VCaP (cell line): ENCODE results near the gene CHKB.
"Not testable (repeated sequence)": the region's sequence is repeated elsewhere in the genome, so short reads cannot be mapped to it uniquely, and the experiment has no call there.

ENCODE experiments used
- H3K27ac ChIP-seq: fragments of 450-650 bp; 2 replicates; pipeline ENCODE4 v1.5.1; 2017
- TF ChIP-seq, protein P1 (sequence below): fragments of 450-650 bp; conservative IDR thresholded peaks from 2 replicates; pipeline ENCODE4 v1.5.1; 2017; ENCODE audit warnings: mild to moderate bottlenecking, moderate library complexity

CHKB gene

DNA sequence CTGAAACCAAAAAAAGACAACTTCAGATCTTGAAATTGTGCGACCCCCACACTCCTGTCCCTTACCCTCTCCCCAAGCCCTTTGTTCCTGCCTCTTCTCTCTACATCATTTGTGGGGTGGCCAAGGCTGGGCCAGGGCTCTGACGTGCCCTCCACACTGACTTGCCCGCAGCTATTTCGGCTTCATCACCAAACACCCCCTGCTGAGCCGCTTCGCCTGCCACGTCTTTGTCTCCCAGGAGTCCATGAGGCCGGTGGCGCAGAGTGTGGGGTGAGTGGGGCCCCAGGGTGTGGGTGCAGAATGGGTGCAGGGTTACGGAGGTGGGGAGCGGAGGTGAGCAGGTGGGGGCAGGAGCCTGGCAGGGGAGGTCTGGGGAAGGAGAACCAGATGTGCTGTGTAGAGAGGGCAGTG, 27.4 kb upstream of the CHKB start:
- no peak overlapping the region for H3K27ac ChIP-seq

DNA sequence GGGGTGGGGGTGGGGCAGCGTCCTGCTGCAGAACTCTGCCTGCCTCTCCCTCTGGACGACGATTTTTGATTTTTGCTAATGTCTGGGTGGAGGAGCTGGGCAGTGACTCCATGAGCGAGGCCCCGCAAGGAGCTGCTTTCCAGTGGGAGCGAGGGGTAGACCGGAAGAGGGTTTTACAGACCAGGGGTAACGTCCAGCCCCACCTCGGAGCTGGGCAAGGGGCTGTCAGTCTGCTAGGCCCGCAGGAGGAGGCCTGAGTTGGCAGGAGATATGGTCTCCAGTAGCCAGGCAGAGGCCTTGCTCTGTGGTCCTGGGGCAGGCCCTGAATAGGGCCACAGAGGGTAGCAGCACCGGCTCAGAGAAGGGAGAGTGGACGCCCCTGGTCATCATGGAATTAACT, 26.9 kb upstream of the CHKB start:
- no peak overlapping the region for H3K27ac ChIP-seq
- TF ChIP-seq, protein P1, sequence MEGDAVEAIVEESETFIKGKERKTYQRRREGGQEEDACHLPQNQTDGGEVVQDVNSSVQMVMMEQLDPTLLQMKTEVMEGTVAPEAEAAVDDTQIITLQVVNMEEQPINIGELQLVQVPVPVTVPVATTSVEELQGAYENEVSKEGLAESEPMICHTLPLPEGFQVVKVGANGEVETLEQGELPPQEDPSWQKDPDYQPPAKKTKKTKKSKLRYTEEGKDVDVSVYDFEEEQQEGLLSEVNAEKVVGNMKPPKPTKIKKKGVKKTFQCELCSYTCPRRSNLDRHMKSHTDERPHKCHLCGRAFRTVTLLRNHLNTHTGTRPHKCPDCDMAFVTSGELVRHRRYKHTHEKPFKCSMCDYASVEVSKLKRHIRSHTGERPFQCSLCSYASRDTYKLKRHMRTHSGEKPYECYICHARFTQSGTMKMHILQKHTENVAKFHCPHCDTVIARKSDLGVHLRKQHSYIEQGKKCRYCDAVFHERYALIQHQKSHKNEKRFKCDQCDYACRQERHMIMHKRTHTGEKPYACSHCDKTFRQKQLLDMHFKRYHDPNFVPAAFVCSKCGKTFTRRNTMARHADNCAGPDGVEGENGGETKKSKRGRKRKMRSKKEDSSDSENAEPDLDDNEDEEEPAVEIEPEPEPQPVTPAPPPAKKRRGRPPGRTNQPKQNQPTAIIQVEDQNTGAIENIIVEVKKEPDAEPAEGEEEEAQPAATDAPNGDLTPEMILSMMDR: no peak

More for the DNA sequence above, 27.4 kb upstream of the CHKB start:
- TF ChIP-seq, protein P1: no peak

DNA sequence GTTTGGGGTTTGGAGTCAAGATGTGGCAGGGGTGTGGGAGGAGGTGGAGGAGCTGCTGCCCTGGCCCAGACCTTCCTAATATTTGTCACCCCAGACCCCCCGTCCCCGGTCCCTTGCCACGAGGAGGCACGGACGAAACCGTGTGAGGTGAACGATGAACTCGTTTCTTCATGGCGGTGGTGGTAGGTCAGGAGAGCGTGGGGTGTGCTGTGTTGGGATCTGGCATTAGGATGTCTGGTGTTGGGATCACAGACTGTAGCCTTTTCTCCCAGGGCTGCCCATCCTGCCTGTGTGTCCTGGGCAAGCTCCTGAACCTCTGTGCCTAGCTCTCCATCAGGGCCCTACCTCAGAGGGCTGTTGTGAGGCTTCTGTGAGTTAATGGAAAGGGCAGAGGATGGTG, 26.3 kb upstream of the CHKB start:
- TF ChIP-seq, protein P1: no peak

DNA sequence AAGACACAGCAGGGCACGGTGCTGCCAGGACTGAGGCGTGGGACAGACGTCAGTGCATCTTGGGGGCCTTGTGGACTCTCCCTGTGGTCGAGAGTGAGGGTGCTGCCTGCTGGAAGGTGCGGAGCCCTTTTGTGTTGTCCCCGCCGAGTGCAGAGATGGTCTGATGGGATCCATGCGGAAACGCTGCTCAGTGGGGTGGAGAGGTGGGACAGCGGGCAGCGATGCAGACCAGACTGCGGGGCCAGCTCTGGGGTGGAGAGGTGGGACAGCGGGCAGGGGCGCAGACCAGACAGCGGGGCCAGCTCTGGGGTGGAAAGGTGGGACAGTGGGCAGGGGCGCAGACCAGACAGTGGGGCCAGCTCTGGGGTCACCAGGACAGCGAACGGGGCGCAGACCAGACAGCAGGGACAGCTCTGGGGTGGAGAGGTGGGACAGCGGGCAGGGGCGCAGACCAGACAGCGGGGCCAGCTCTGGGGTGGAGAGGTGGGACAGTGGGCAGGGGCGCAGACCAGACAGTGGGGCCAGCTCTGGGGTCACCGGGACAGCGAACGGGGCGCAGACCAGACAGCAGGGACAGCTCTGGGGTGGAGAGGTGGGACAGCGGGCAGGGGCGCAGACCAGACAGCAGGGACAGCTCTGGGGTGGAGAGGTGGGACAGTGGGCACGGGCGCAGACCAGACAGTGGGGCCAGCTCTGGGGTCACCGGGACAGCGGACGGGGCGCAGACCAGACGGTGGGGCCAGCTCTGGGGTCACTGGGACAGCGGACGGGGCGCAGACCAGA, 25.6 kb upstream of the CHKB start:
- not testable (repeated sequence) for H3K27ac ChIP-seq

More for the DNA sequence above, 26.3 kb upstream of the CHKB start:
- no peak overlapping the region for H3K27ac ChIP-seq

DNA sequence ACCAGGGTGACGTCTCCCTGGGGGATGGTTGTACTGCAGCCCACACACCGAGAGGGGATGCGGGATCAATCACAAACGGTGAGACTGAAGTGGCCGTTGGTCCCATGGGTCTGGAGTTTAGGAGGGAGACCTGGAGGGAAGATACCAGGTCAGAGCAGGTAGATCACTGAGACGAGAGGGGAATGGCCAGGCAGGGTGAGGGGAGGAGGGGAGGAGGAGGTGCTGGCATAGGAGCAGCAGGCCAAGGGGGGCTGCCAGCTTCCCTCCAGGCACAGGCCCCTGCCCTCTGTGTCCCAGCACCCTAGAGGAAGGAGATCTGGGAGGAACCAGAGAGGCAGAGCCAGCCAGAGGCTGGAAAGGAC, 25.0 kb upstream of the CHKB start:
- TF ChIP-seq, protein P1: no peak
- H3K27ac ChIP-seq: no peak overlapping the region

DNA sequence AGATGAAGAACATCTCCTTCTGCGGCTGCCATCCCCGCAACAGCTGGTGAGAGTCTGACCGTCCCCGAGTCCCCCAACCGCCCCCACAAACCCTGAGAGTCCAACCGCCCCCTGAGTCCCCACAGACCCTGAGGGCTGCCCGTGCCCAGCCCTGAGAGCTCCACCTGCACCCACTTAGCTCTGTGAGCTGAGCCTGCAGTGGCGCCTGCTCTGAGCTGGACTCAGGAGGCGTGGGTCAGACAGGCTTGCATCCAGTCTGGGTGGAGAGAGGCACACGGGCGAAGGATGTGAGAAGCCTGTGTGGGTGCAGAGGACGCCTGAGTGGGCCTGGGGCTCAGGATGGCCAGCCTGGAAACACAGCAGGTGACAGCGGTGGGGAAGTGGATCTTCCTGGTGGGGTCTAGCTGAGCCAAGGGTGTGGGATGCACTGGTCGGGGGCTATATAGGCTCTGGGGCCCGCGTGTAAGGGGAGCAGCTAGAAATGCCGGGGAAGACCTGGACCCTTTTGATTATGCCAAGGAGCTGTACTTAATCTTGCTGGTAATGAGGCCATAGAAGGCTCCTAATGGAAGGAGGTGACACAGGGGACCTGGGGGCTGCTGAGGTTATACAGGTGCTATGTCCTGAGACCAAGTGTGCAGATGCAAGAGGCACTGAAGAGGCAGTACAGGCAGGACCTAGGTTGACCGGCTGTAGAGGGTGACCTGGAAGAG, 24.5 kb upstream of the CHKB start:
- no peak overlapping the region for H3K27ac ChIP-seq
- TF ChIP-seq, protein P1: no peak

DNA sequence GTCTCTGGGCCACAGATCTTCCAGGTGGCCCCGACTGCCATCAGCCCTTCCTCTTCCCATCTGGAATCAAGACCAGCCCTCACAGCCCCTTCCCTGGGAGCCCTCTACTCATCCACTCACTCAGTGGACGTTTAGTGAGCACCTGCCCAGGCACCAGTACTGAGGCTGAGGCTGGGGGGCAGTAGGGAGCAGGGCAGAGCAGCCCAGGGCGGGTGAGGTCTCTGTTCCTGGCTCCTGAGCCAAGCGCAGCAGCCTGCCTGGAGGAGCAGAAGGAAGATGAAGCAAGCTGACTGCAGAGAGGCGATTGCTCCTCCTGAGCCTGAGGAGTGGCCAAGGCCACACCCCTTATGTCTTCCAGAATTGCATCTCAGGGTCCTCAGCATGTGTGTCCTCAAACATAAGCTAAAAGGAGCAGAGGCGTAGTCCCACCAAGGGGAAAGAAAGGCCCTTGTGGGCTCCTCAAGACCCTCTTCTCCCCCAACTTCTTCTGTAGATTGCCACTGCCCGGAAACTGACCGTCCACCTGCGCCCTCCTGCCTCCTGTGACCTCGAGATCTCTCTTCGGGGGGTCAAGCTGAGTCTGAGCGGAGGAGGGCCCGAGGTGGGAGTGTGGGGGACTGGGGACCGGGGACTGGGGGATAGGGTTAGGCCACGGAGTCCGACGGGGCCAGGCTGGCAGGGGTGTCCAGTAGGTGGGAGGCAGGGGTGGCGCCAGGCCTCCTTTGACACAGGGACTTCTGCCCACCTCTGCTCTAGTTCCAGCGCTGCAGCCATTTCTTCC, 23.7 kb upstream of the CHKB start:
- TF ChIP-seq, protein P1: no peak
- H3K27ac ChIP-seq: no peak overlapping the region
